Fibroblast of mammary gland (primary cell): ENCODE data around the gene PLN.

Experiments used
- DNase-seq: peaks from one replicate; pipeline ENCODE4 v3.0.0-alpha.2; 2010; ENCODE audit warnings: low read depth
- H3K4me3 ChIP-seq: 2 replicates; pipeline ENCODE4 v1.5.1; 2011; ENCODE audit warnings: low read depth, mild to moderate bottlenecking, low read length, moderate library complexity; ENCODE audit not compliant: control insufficient read depth
- CTCF ChIP-seq: conservative IDR thresholded peaks from 2 replicates; pipeline ENCODE4 v1.5.1; 2011; ENCODE audit warnings: low read depth, low read length, inconsistent platforms; ENCODE audit not compliant: control insufficient read depth, insufficient read depth

Gene PLN

GRCh38 chr6:118571121-118571520, 23.0 kb downstream of the PLN start:
- H3K4me3 ChIP-seq: no peak overlapping the region
- no peak for TF ChIP-seq CTCF
- DNase-seq: no peak

- no peak for TF ChIP-seq CTCF
- peak; percentile 63 for DNase-seq
- H3K4me3 ChIP-seq: no peak overlapping the region
Measured at GRCh38 chr6:118574051-118574865, 26.2 kb downstream of the PLN start.

GRCh38 chr6:118577972-118578371, 29.9 kb downstream of the PLN start:
- no peak for DNase-seq
- no peak for TF ChIP-seq CTCF
- no peak overlapping the region for H3K4me3 ChIP-seq

- no peak for DNase-seq
- no peak for TF ChIP-seq CTCF
- H3K4me3 ChIP-seq: no peak overlapping the region
Measured at GRCh38 chr6:118578617-118579016, 30.5 kb downstream of the PLN start.

- no peak overlapping the region for H3K4me3 ChIP-seq
- no peak for TF ChIP-seq CTCF
- DNase-seq: no peak
Measured at GRCh38 chr6:118579786-118580185, 31.7 kb downstream of the PLN start.

- DNase-seq: peak; percentile 91
- TF ChIP-seq CTCF: peak; percentile 72
- H3K4me3 ChIP-seq: no peak overlapping the region
Measured at GRCh38 chr6:118580585-118581419, 32.7 kb downstream of the PLN start.
